H54 (cell line): Measurements from ENCODE around the gene KRT10.

Experiments used
- DNase-seq: peaks from one replicate; pipeline ENCODE4 v3.0.0; 2011; ENCODE audit warnings: low spot score, mixed read lengths; ENCODE audit not compliant: insufficient read length
- FAIRE-seq: peaks from 3 replicates; lab custom pipeline; 2011; peaks lifted over from hg19 to GRCh38; lab: Jason Lieb, UNC
- POLR2A ChIP-seq: IDR thresholded peaks from 2 replicates; pipeline ENCODE4 v1.6.1; 2011; ENCODE audit warnings: low read depth, mild to moderate bottlenecking, low read length

KRT10 gene

DNA sequence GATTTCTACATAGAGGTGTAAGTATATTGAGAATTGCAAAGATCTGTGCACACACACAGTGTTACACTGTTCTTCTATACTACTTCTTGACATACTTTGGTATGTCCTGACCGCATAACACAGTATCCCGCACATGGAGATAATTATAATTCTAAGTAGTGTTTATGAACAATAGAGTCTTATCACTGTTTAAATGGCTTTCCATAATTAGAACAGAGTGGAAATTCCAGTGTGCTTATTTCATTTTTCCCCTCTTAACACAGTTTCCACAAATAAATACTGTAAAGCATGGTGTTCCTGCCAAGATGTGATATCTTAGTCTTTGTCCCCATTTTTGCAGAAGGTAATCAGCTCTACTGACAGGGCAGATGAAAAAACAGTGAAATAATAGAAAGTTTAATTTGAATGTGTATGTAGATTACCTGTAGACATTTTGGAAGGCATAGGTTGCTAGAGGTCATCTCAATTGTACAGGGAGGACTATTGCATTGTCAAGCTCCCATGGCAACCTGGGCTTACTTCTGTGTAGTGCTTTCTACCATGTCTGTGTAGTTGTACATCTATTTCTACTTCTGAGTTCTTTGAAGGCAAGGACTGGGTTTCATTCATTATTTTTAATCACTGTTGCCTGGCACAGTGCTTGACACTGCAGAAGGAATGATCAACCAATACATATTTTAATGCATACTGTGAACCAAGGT lies 12.5 kb downstream of the KRT10 start:
- FAIRE-seq (no peak), DNase-seq (no peak)
- TF ChIP-seq POLR2A, result no peak

DNA sequence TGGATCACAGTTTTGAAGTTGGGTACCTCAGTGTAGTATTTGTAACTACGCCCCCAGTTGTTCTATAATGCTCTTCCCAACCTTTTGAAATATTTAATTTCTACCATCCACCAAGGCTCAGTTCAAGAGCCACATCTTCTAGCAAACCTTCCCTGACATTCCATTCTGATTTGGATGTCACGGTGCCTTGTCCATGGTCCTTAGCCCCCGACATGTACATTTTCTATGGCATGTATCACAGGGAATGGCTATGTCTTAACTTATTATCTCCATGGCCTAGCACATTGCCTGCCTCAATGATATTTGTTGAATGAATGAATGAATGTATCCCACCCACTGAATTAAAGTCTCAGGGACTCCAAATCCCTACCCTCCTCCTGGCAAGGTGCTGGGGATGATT lies 16.3 kb downstream of the KRT10 start:
- no peak for DNase-seq
- TF ChIP-seq POLR2A, result no peak
- FAIRE-seq, result no peak

- peak; percentile 73 for DNase-seq
- TF ChIP-seq POLR2A, result no peak
- peak; percentile 64 for FAIRE-seq
Observed at GRCh38 chr17:40803617-40804082, 18.8 kb downstream of the KRT10 start.

GRCh38 chr17:40801157-40801556 lies 21.3 kb downstream of the KRT10 start:
- TF ChIP-seq POLR2A, result no peak
- no peak for DNase-seq
- no peak for FAIRE-seq

GRCh38 chr17:40800381-40800780 lies 22.0 kb downstream of the KRT10 start:
- no peak for TF ChIP-seq POLR2A
- DNase-seq, result no peak
- no peak for FAIRE-seq

- FAIRE-seq (no peak), DNase-seq (no peak)
- TF ChIP-seq POLR2A, result no peak
Observed at GRCh38 chr17:40799859-40800258, 22.6 kb downstream of the KRT10 start, which contains the start of gene KRT28. TSS of gene KRT28 (minus strand) at chr17:40799959. CDS start at chr17:40799893, 66 bp downstream.

- FAIRE-seq (no peak), DNase-seq (no peak)
- TF ChIP-seq POLR2A, result no peak
Observed at GRCh38 chr17:40796846-40797245, 25.6 kb downstream of the KRT10 start.

DNA sequence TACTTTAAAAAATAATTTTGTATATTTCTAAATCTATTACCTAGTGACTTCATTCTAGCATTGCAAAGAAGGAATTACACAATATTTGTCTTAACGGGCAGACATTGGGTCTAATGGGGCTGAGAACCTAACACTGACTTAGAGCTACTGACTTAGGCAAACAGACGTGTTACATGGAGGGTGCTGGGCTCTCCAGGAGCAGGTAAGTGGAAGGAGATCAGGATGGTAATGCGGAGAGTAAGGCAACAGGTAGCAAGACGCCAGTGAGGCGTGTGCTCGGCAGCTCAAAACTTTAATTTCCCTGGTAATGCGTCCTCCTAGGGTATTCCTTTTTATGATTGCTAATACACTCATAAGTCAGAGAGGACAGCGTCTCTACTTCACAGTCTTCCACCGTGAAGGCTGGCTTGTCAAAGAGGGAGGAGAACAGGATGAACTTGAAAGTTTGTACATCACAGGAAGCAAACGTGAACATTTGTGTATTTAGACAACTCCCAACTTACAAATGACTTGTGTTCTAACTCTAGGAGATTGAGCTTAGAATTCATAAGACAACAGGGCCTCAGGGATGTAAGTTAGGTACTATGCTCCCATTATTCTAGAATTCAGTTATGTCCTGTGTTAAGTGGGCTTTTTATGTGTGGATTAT lies 27.3 kb downstream of the KRT10 start:
- FAIRE-seq (no peak), DNase-seq (no peak)
- TF ChIP-seq POLR2A, result no peak

DNA sequence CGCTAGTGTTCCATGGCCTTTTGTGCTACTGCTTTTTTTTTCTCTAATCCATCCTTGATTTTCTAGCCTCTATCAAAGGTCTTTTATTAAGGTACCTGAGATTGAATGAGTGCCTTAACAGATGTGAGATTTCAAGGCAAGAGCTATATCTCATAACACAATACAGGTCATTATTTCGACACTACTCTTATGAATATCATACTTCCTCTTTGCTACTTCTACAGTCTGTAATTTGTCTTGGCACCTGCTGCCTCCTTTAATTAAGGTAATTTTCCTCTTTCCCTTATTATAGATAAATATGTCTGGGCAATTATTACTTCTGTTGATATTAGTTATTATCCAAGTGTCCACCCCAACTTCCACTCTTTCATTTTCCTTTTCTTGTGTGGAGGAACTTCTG lies 27.9 kb downstream of the KRT10 start:
- no peak for TF ChIP-seq POLR2A
- no peak for DNase-seq
- no peak for FAIRE-seq

DNA sequence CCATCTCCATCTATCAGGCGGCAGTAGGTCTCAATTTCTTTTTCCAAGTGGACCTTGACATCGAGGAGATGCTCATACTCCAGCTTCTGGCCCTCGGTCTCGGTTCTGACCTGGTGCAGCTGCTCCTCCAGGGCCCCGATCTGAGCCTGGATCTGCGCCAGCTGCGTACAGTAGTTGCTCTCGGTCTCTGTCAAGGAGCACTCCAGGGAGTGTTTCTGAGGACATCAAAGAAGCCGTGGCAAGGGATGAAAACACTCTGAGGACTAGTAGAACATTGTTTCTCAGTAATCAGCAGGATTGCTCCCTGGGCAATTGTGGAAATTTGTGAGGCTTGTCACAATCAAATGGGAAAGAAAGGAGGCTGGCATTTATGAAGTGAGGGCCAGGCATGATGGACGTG lies 28.6 kb downstream of the KRT10 start:
- FAIRE-seq, result no peak
- TF ChIP-seq POLR2A, result no peak
- DNase-seq, result no peak

DNA sequence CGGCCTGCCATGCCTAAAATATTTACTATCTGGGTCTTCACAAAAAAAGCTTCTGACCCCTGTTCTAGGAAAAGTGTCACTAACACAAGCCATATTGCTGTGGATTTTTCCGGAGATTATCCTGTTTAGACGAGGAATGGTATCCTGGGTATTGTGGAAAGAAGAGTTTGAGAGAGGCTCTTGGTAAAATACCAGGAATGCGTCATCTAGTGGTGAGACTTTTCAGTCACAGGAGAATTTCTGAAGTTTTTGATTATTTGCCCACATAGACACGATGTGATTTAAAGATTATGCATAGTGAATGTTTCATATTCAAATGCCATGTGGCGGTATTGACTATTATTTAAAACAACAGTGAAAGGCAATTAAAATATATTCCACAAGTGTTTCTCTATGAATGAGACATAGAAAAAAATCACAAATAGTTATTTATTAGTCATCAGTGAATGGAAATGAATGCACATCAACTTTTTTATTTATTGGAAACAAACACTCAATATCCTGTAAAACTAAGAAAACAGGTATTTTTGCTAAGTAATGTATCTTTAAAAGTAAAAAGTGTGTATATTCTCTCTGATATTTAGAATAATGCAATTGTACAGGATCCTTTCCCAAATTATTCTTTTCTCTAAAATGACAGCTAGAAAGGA lies 30.5 kb downstream of the KRT10 start:
- no peak for FAIRE-seq
- no peak for TF ChIP-seq POLR2A
- no peak for DNase-seq

GRCh38 chr17:40791111-40791510 lies 31.3 kb downstream of the KRT10 start:
- no peak for DNase-seq
- no peak for FAIRE-seq
- TF ChIP-seq POLR2A, result no peak

GRCh38 chr17:40782450-40782849 lies 40.0 kb downstream of the KRT10 start, which contains the start of gene KRT27:
TSS of gene KRT27 (minus strand) at chr17:40782550. CDS start at chr17:40782493, 57 bp downstream.
- FAIRE-seq (no peak), DNase-seq (no peak)
- no peak for TF ChIP-seq POLR2A

GRCh38 chr17:40779181-40779909 lies 43.1 kb downstream of the KRT10 start:
- DNase-seq (no peak), FAIRE-seq (no peak)
- TF ChIP-seq POLR2A, result no peak

GRCh38 chr17:40778461-40778860 lies 44.0 kb downstream of the KRT10 start:
- FAIRE-seq (no peak), DNase-seq (no peak)
- no peak for TF ChIP-seq POLR2A
